NK-92 treated with Interleukin-12 subunit alpha and Interleukin-12 subunit beta, amount 100 ng/mL, for 24 hours (cell line): Measurements from ENCODE around the gene C3orf22.

Source experiments
- DNase-seq: peaks from one replicate; lab custom pipeline; 2025; lab: John Stamatoyannopoulos, UW

C3orf22 gene

GRCh38 chr3:126556637-126557414 is 1.9 kb downstream of the C3orf22 start:
- DNase-seq, result no peak

- no peak for DNase-seq
Observed at GRCh38 chr3:126555795-126556636, 2.7 kb downstream of the C3orf22 start.

GRCh38 chr3:126554560-126555525 is 3.9 kb downstream of the C3orf22 start:
- no peak for DNase-seq

GRCh38 chr3:126553284-126554084 is 5.2 kb downstream of the C3orf22 start:
- no peak for DNase-seq

- DNase-seq, result no peak
Observed at GRCh38 chr3:126552688-126553283, 5.9 kb downstream of the C3orf22 start.

GRCh38 chr3:126551839-126552687 is 6.7 kb downstream of the C3orf22 start:
- DNase-seq, result no peak

- DNase-seq, result no peak
Observed at GRCh38 chr3:126551121-126551838, 7.5 kb downstream of the C3orf22 start.

- DNase-seq, result no peak
Observed at GRCh38 chr3:126550488-126551051, 8.2 kb downstream of the C3orf22 start.

GRCh38 chr3:126549861-126550487 is 8.8 kb downstream of the C3orf22 start:
- DNase-seq, result no peak

GRCh38 chr3:126548556-126549466 is 9.9 kb downstream of the C3orf22 start:
- DNase-seq, result no peak

GRCh38 chr3:126547721-126548120 is 11.0 kb downstream of the C3orf22 start:
- DNase-seq, result no peak

GRCh38 chr3:126546549-126547239 is 12.0 kb downstream of the C3orf22 start:
- DNase-seq, result no peak

GRCh38 chr3:126546013-126546412 is 12.7 kb downstream of the C3orf22 start:
- DNase-seq, result no peak

GRCh38 chr3:126545544-126545943 is 13.2 kb downstream of the C3orf22 start:
- no peak for DNase-seq

- no peak for DNase-seq
Observed at GRCh38 chr3:126544596-126545281, 14.0 kb downstream of the C3orf22 start.

GRCh38 chr3:126543457-126544061 is 15.2 kb downstream of the C3orf22 start:
- no peak for DNase-seq
